ENCODE results near the gene KRT83. TPM values are rescaled to one million over a fixed set of nuclear protein-coding genes. Genes with fewer than 3 reads are reported as not detected.
"Not testable (repeated sequence)": the region's sequence is repeated elsewhere in the genome, so short reads cannot be mapped to it uniquely, and the experiment has no call there.

The KRT83 gene
- total RNA-seq, 1 donor = not detected

DNA sequence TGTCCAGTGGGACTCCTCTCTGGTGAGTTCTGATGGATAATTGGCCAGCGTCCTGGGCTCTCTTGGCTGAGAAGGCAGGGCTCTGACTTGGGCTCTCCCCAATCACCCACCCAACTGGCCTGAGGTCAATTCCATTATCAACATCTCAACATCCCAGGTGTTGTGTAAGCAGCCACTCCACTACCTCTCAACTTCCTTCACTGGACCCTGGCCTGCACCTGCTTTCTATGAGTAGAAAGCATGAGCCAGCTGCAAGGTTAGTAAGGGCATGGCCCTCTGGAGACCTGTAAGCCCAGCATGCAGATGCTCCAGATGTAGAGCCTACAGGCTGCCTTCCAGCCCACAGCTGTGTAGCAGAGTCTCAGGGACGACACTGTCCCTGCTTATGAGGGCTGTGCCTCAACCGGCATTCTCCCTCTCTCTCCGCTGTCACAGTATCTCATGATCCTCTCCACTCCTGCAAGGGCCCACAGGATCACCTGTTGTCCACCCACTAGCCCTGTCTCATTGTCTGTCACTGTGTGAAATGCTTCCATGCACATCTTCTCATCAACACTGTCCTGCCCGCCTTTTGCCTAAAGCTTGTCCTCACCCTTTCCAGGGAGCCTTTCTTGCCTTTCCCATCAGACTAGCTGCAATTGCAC, 24.5 kb downstream of the KRT83 start:
- peaks cover 23% of the 10 kb centered on the region for H3K4me1 ChIP-seq (ENCODE audit: insufficient read depth, low read length)
- H3K4me3 ChIP-seq (ENCODE audit: low read length) = no peak overlapping the region
- no peaks in the 10 kb centered on the region for H3K9me3 ChIP-seq (ENCODE audit: low read depth, low read length)
- H3K27me3 ChIP-seq (ENCODE audit: insufficient read depth, low read length) = peaks cover 31% of the 10 kb centered on the region

DNA sequence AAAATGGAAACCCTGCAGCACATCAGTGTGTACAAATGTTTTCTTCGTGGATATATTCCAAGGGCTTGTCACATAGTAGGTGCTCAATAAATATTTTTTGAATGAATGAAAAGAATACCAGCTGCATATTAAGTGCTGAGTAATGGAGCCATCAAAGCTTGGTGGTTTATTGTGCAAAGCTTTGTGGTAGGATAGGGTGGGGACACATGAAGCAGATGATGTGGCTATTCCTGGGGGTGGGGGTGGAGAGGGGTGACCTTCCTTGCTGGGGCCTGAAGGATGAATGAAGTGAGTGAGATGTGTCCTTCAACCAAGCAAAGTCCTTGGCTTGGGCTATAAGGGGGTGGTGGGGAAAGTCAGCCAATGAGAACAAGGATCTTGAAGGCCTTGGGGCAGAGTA, 25.5 kb downstream of the KRT83 start:
- no peak overlapping the region for H3K4me3 ChIP-seq (ENCODE audit: low read length)
- H3K27me3 ChIP-seq (ENCODE audit: insufficient read depth, low read length) = peaks cover 31% of the 10 kb centered on the region
- no peaks in the 10 kb centered on the region for H3K9me3 ChIP-seq (ENCODE audit: low read depth, low read length)
- peaks cover 23% of the 10 kb centered on the region for H3K4me1 ChIP-seq (ENCODE audit: insufficient read depth, low read length)

DNA sequence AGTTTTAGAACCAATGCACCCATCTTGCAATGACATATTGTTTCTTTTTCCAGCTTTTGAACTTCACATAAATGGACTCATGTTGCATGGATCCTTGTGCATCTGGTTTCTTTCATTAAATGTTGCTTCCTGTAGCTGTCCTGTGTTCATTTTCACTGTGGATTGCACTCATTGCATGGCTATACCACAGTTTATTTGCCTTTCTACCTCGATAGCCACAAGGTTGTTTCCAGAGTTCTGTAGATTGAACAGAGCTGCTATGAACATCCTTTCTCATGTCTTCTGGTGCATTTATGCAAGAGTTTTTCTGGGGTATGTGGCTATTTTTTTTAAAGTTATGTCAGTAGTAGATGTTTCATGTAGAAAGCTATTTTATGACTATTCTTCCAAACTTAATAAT, 26.4 kb downstream of the KRT83 start:
- H3K4me3 ChIP-seq (ENCODE audit: low read length) = no peak overlapping the region

DNA sequence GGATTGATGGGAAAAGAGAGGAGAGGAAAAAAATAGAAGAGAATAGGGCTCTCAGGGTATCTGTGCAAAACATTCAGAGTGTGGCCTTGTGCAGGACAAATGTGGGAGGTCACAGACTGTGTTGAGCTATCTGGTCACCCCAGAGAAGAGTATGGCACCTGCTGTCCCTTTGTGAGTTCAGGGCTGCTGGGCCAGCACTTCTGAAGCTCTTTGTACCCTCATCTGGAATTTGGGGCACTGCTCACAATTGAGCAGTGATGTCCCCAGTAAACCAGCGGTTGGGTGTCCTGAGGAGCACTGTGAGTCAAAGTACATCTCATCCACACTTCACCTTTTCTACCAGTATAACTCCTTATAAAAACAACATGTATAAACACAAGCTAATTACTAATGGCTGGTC, 27.3 kb downstream of the KRT83 start:
- Histone ChIP-seq H3K9me3 (ENCODE audit: low read depth, low read length) (no peaks in the 10 kb centered on the region), H3K27me3 (ENCODE audit: insufficient read depth, low read length) (peaks cover 22% of the 10 kb centered on the region)

More for the DNA sequence above, 26.4 kb downstream of the KRT83 start:
- no peaks in the 10 kb centered on the region for H3K9me3 ChIP-seq (ENCODE audit: low read depth, low read length)
- H3K4me1 ChIP-seq (ENCODE audit: insufficient read depth, low read length) = peaks cover 23% of the 10 kb centered on the region
- H3K27me3 ChIP-seq (ENCODE audit: insufficient read depth, low read length) = peaks cover 27% of the 10 kb centered on the region

DNA sequence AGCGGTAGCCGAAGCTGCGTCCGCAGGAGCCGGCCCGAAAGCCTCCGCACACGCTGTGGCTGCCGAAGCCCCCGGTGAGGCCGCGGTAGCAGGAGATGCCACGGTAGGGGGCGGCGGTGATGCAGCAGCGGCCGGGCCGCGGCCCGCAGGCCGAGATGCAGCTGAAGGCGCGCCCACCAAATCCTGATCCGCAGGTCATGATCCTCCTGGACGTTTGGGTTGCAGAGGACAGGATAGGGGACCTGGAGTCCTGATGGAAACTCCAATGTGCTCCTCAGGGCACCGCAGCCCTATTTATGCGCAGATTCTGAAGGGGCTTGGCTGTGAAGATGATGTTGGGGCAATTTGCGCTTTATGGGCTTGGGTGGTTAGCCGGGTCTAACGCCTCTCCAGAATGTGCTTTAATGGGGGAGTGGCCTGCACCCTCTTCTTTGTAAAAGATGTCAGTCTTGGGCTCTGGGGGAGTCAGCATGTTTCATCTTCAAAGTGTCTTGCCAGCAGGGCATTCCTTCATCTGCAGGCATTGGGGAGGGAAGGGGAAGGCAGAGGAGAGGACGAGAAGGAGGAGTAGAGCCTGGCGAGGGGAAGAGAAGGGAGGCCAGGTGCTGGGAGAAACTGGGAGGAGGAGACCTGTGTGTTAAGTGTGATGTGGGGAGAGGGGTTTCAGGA, 29.8 kb downstream of the KRT83 start, which contains the start of gene KRT81:
Gene KRT81, minus strand, starts transcription at position 268 of the 669 bp plus-strand sequence. Its CDS starts 69 bp downstream, at position 199.
- Histone ChIP-seq H3K4me1 (ENCODE audit: insufficient read depth, low read length) (peaks cover 22% of the 10 kb centered on the region), H3K9me3 (ENCODE audit: low read depth, low read length) (no peaks in the 10 kb centered on the region), H3K27me3 (ENCODE audit: insufficient read depth, low read length) (peaks cover 8% of the 10 kb centered on the region), H3K4me3 (ENCODE audit: low read length) (no peak within 1 kb of the TSS)

More for the DNA sequence above, 27.3 kb downstream of the KRT83 start:
- H3K4me3 ChIP-seq (ENCODE audit: low read length) = no peak overlapping the region
- H3K4me1 ChIP-seq (ENCODE audit: insufficient read depth, low read length) = peaks cover 23% of the 10 kb centered on the region

DNA sequence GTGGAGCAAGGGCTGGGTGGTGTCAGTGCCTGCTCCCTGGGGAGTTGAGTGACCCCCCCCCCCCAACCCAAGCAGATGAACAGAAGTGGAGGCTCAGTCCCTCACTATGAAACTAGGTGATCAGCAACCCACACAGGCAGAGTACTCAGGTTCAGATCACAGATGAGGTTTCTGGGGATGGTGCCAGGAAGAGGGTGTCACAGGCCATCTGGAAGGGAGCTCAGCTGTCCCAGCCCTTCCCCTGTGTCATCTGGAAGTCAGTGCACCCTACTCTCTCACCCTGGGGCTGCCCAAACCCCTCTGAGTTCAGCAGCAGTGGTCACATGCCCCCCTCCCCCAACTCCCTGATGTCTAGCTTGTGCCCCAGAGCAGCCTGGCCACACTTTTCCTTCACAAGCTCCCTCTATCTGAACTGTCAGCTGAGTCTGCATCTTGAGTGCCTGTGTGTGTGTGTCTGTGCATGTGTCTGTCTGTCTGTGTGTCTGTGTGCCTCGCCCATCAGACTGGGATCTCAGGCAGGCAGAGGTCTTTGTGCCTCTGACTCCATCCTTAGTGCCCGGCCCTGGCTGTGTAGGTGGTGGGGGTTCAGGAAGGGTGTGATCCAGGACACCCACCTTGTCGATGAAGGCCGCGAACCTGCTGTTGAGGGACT, 30.6 kb downstream of the KRT83 start:
- not testable (repeated sequence) for H3K27me3 ChIP-seq (ENCODE audit: insufficient read depth, low read length); H3K9me3 ChIP-seq (ENCODE audit: low read depth, low read length); H3K4me3 ChIP-seq (ENCODE audit: low read length)
- peaks cover 14% of the 10 kb centered on the region for H3K4me1 ChIP-seq (ENCODE audit: insufficient read depth, low read length)

DNA sequence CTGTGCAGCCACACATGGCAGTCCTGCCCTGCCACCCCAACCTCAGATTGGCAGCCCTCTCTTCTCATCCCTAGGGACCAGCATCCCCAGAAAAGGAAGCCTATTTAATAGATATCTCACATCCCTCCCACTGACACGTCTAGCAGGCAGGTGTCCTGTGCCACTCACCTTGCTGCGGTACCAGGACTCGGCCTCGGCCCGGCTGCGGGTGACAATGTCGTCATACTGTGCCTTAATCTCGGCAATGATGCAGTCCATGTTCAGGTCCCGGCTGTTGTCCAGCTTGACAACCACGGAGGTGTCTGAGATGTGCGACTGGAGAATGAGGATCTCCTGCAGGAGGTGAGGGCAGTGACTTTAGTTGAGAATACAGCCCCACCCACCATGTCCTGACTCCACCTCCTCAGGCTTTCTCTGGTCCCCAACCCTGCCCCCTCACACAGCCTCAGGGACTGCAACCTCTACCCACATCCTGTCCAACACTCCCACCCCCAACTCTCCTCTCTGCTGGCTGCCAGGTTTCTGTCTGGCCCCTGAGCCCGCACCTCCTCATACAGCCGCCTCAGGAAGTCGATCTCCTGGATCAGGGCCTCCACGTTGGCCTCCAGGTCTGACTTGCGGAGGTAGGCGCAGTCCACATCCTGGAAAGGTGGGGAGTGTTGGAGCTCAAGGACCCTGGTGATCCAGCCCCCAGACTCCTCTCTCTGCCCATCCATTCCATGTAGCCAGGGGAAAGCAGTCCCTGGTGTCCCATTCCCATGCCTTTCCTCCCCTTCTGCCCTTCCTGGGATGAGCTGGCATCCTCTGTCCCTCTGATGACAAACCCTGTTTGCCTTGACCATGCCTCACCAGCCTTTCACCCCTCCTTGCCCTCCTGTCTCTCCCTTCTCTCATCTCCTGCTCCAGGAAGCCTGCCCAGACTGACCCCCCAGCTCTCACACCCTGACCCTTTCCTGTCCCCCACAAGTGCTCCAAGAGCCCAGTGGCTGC, 33.1 kb downstream of the KRT83 start:
- H3K4me3 ChIP-seq (ENCODE audit: low read length); H3K27me3 ChIP-seq (ENCODE audit: insufficient read depth, low read length); H3K9me3 ChIP-seq (ENCODE audit: low read depth, low read length); H3K4me1 ChIP-seq (ENCODE audit: insufficient read depth, low read length): not testable (repeated sequence)

DNA sequence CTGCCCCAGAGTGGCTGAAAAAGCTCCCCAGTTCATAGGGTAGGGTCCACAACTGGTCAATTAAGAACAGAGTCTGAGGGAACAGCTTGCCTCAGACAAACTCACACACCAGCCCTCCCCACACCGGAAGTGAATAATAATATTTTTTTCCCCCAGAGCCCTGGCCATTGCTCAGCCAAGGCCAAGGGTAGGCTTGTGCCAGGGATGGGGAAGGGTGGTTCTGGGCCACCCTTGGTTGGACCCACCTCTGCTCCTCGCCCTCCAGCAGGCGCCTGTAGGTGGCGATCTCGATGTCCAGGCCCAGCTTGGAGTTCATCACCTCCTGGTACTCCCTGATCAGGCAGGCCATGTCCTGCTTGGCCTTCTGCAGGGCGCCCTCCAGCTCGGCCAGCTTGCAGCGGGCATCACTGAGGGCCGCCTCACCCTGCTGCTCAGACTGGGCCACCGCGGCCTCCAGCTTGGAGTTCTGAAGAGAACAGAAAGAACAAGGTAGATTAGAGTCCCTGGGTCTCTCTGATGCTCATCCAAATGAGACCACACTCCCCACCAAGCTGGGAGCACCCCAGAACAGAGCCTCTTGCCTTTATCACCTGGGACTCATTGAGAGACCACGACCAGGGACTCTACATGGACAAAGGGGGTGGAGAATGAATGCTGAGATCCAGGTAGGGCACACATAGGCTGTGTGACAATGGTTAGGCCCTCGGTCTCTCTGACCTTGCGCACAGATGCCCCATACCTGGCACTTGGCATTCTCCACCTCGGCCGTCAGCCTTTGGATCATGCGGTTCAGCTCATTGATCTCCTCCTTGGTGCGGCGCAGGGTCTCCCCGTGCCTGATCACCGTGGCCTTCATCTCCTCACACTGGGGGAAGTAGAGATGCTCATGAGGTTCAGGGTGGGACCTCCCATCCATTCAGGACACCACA, 34.1 kb downstream of the KRT83 start:
- not testable (repeated sequence) for H3K4me3 ChIP-seq (ENCODE audit: low read length); H3K4me1 ChIP-seq (ENCODE audit: insufficient read depth, low read length); H3K27me3 ChIP-seq (ENCODE audit: insufficient read depth, low read length); H3K9me3 ChIP-seq (ENCODE audit: low read depth, low read length)

DNA sequence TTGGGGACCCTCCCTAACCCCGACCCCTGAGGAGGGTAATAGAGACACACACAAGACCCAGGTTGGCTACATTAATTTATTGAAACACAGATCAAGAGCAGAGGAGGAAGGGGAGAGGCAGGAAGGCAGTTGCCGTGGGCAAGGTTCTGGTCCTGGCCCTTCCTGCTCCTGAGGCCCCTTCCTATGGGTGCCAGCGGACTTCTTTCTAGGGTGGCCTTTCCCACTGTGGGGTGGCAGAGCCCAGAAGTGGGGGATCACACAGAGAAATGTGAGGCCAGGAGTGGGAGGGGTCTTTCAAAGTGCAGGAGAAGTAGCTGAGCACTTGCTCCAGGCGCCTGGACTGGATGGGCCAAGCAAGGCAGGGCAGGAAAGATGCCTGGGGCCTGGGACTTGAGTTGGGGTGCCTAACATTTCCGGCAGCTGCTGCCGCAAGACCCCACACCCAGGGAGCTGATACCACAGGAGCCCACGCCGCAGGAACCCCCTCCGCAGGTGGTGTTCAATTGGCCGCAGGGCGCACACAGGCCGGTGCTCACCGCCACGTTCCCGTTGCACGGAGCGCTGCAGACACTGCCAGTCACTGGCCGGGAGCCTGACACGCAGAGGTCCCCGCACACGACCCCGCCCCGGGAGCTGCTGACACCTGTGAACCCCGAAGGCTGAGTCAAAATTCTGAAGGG, 35.2 kb downstream of the KRT83 start:
- Histone ChIP-seq H3K4me1 (ENCODE audit: insufficient read depth, low read length) (no peaks in the 10 kb centered on the region), H3K4me3 (ENCODE audit: low read length) (no peak overlapping the region), H3K9me3 (ENCODE audit: low read depth, low read length) (no peaks in the 10 kb centered on the region), H3K27me3 (ENCODE audit: insufficient read depth, low read length) (no peaks in the 10 kb centered on the region)

DNA sequence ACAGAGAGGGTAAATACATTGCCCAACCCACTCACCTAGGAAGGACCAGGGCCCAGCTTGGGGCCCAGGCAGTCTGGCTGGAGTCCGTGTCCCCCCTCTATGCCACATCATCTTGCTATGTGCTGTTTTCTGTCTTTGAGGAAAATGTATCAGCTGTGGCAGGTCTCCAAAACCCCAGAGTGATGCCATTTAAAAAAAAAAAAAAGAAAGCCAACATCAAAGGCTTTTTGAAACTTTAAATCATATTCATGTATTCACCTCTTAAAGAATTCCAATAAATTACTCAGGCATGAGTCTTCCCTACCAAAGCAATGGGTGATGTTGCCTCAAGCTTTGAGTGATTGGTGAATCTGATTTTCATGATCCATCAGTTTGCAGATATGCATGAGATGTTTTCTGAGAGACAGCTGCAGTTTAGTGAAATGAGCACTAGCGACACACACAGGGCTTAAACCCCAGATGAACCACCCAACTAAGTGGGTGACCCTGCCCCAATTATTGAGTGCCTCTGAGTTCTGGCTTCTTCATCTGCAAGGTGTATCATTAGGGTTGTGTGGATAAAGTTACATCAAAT, 35.9 kb downstream of the KRT83 start:
- Histone ChIP-seq H3K9me3 (ENCODE audit: low read depth, low read length) (no peaks in the 10 kb centered on the region), H3K4me3 (ENCODE audit: low read length) (no peak overlapping the region), H3K4me1 (ENCODE audit: insufficient read depth, low read length) (peaks cover 7% of the 10 kb centered on the region), H3K27me3 (ENCODE audit: insufficient read depth, low read length) (no peaks in the 10 kb centered on the region)

DNA sequence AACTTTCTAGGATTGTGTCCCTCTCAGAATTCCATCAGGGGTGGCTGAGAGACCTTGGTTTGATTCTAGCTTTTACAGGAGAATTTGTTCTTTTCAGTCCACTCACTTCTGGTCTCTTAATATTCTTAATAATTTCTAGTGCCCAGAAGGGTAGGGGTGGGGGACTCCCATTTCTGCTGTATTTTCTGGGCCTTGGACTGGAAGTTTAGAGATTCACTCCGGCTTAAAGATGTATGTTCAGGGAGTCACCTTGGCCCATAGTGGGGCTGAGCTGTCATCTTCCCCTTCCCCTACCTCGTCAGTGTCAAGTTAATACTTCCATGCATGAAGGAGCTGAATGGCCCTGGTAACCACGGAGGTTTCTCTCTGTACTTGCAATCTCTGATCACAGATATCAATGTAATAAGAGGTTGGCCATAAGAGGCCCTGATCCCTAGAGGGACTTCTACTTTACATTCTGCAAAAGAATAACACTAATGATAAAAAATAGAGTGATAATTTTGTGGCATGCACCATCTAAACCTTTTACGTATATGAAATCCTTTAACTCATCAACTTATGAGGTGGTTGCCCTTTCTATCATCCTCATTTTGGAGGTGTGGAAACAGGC, 36.5 kb downstream of the KRT83 start:
- no peak overlapping the region for H3K4me3 ChIP-seq (ENCODE audit: low read length)
- H3K4me1 ChIP-seq (ENCODE audit: insufficient read depth, low read length) = peaks cover 13% of the 10 kb centered on the region

DNA sequence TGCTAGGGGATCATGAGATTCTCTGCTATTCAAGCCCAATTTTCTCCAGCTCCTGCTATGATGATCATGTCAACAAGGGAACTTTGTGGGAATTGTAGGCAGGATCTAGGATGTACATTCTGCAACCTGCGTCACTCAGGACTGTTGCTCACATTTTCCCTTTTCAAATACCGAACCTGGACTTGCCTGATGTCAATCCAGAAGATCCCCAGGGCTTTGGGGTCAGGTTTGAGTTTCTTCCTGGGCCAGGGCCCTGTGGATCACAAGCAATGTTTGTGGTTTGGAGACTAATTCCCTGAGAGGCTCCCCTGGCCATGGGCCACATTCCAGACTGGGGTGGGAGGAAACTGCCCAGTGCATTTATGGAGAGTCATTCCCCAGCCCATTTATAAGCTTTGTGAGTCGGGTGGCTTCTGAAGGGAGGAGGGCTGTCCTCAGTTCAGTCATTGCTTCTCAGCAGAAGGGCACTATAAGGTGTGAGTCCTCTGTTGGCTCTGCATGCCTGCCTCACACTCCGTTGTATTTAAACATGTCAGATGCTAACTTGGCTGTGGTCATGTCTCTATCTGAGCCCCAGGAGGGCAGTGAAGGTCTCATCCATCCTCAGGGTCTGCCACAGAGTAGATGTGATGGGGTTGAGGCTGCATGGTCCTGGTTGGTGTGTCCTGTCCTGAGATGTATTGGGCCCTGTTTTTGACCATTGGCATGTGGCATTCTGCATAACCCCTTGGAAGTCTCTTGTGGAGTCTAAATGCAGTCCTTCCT, 40.2 kb downstream of the KRT83 start:
- Histone ChIP-seq H3K4me1 (ENCODE audit: insufficient read depth, low read length) (peaks cover 22% of the 10 kb centered on the region), H3K9me3 (ENCODE audit: low read depth, low read length) (no peaks in the 10 kb centered on the region), H3K27me3 (ENCODE audit: insufficient read depth, low read length) (peaks cover 4% of the 10 kb centered on the region), H3K4me3 (ENCODE audit: low read length) (no peak overlapping the region)

More for the DNA sequence above, 36.5 kb downstream of the KRT83 start:
- no peaks in the 10 kb centered on the region for H3K27me3 ChIP-seq (ENCODE audit: insufficient read depth, low read length)
- H3K9me3 ChIP-seq (ENCODE audit: low read depth, low read length) = no peaks in the 10 kb centered on the region

Measured in mononuclear cell (primary cell).